Measurements from ENCODE around the gene TLR8. TPM values are rescaled to one million over a fixed set of nuclear protein-coding genes. Genes with fewer than 3 reads are reported as not detected.

The TLR8 gene
- total RNA-seq, 3 donors from 2014 or later = not detected

- ATAC-seq (peak; percentile 15 to 22), DNase-seq (peak; percentile 77)
- H3K36me3 Mint-ChIP-seq (ENCODE audit: insufficient read depth) = no peaks in the 10 kb centered on the region
- H3K4me1 Mint-ChIP-seq (ENCODE audit: low read depth) = peaks cover 57% of the 10 kb centered on the region
- no peaks in the 10 kb centered on the region for H3K9me3 Mint-ChIP-seq
- H3K4me3 Mint-ChIP-seq = no peak overlapping the region
- no peaks in the 10 kb centered on the region for H3K27me3 Mint-ChIP-seq (ENCODE audit: low read depth)
These were observed 40.6 kb downstream of the TLR8 start for GRCh38 chrX:12946838-12947544.

- peaks cover 61% of the 10 kb centered on the region for H3K4me1 Mint-ChIP-seq (ENCODE audit: low read depth)
- ATAC-seq = no peak
- no peak overlapping the region for H3K4me3 Mint-ChIP-seq
- no peak for DNase-seq
- no peaks in the 10 kb centered on the region for H3K27me3 Mint-ChIP-seq (ENCODE audit: low read depth)
- H3K36me3 Mint-ChIP-seq (ENCODE audit: insufficient read depth) = no peaks in the 10 kb centered on the region
- H3K9me3 Mint-ChIP-seq = no peaks in the 10 kb centered on the region
These were observed 41.3 kb downstream of the TLR8 start for GRCh38 chrX:12947545-12948235.

- Mint-ChIP-seq H3K36me3 (ENCODE audit: insufficient read depth) (no peaks in the 10 kb centered on the region), H3K4me3 (peak overlapping the region; percentile 9), H3K27me3 (ENCODE audit: low read depth) (no peaks in the 10 kb centered on the region), H3K4me1 (ENCODE audit: low read depth) (peaks cover 69% of the 10 kb centered on the region), H3K9me3 (no peaks in the 10 kb centered on the region)
- no peak for ATAC-seq
- no peak for DNase-seq
These were observed 42.1 kb downstream of the TLR8 start for GRCh38 chrX:12948495-12948894.

- peak overlapping the region; percentile 81 for H3K4me3 Mint-ChIP-seq
- ATAC-seq = no peak
- H3K36me3 Mint-ChIP-seq (ENCODE audit: insufficient read depth) = no peaks in the 10 kb centered on the region
- no peaks in the 10 kb centered on the region for H3K27me3 Mint-ChIP-seq (ENCODE audit: low read depth)
- peaks cover 75% of the 10 kb centered on the region for H3K4me1 Mint-ChIP-seq (ENCODE audit: low read depth)
- DNase-seq = no peak
- no peaks in the 10 kb centered on the region for H3K9me3 Mint-ChIP-seq
These were observed 42.9 kb downstream of the TLR8 start for GRCh38 chrX:12949205-12949926.

GRCh38 chrX:12949927-12950656 is 43.7 kb downstream of the TLR8 start:
- Mint-ChIP-seq H3K27me3 (ENCODE audit: low read depth) (no peaks in the 10 kb centered on the region), H3K4me1 (ENCODE audit: low read depth) (peaks cover 82% of the 10 kb centered on the region), H3K36me3 (ENCODE audit: insufficient read depth) (no peaks in the 10 kb centered on the region), H3K9me3 (no peaks in the 10 kb centered on the region), H3K4me3 (peak overlapping the region; percentile 81)
- peak; percentile 85 for DNase-seq
- ATAC-seq = peak; percentile 70 to 75

- DNase-seq = peak; percentile 58
- Mint-ChIP-seq H3K36me3 (ENCODE audit: insufficient read depth) (no peaks in the 10 kb centered on the region), H3K9me3 (no peaks in the 10 kb centered on the region), H3K4me3 (peak overlapping the region; percentile 81), H3K4me1 (ENCODE audit: low read depth) (peaks cover 88% of the 10 kb centered on the region), H3K27me3 (ENCODE audit: low read depth) (no peaks in the 10 kb centered on the region)
- ATAC-seq = peak; percentile 61
These were observed 44.6 kb downstream of the TLR8 start for GRCh38 chrX:12950851-12951594.

- Mint-ChIP-seq H3K27me3 (ENCODE audit: low read depth) (no peaks in the 10 kb centered on the region), H3K9me3 (no peaks in the 10 kb centered on the region), H3K4me3 (peak overlapping the region; percentile 81), H3K36me3 (ENCODE audit: insufficient read depth) (no peaks in the 10 kb centered on the region), H3K4me1 (ENCODE audit: low read depth) (peaks cover 84% of the 10 kb centered on the region)
- DNase-seq = no peak
- no peak for ATAC-seq
These were observed 45.2 kb downstream of the TLR8 start for GRCh38 chrX:12951595-12951975.

GRCh38 chrX:12953420-12953819 is 47.0 kb downstream of the TLR8 start:
- DNase-seq (no peak), ATAC-seq (no peak)
- Mint-ChIP-seq H3K9me3 (no peaks in the 10 kb centered on the region), H3K4me3 (peak overlapping the region; percentile 58), H3K4me1 (ENCODE audit: low read depth) (peaks cover 79% of the 10 kb centered on the region), H3K27me3 (ENCODE audit: low read depth) (no peaks in the 10 kb centered on the region), H3K36me3 (ENCODE audit: insufficient read depth) (no peaks in the 10 kb centered on the region)

- Mint-ChIP-seq H3K27me3 (ENCODE audit: low read depth) (no peaks in the 10 kb centered on the region), H3K36me3 (ENCODE audit: insufficient read depth) (no peaks in the 10 kb centered on the region), H3K9me3 (no peaks in the 10 kb centered on the region), H3K4me1 (ENCODE audit: low read depth) (peaks cover 74% of the 10 kb centered on the region), H3K4me3 (peak overlapping the region; percentile 19)
- no peak for ATAC-seq
- DNase-seq = no peak
These were observed 48.0 kb downstream of the TLR8 start for GRCh38 chrX:12954376-12954775.

GRCh38 chrX:12954981-12955380 is 48.6 kb downstream of the TLR8 start:
- Mint-ChIP-seq H3K9me3 (no peaks in the 10 kb centered on the region), H3K36me3 (ENCODE audit: insufficient read depth) (no peaks in the 10 kb centered on the region), H3K4me3 (peak overlapping the region; percentile 70), H3K27me3 (ENCODE audit: low read depth) (no peaks in the 10 kb centered on the region), H3K4me1 (ENCODE audit: low read depth) (peaks cover 73% of the 10 kb centered on the region)
- ATAC-seq = no peak
- DNase-seq = no peak

- Mint-ChIP-seq H3K27me3 (ENCODE audit: low read depth) (no peaks in the 10 kb centered on the region), H3K9me3 (no peaks in the 10 kb centered on the region), H3K4me3 (peak overlapping the region; percentile 70), H3K4me1 (ENCODE audit: low read depth) (peaks cover 73% of the 10 kb centered on the region), H3K36me3 (ENCODE audit: insufficient read depth) (no peaks in the 10 kb centered on the region)
- DNase-seq (peak; percentile 46), ATAC-seq (peak; percentile 33 to 38)
These were observed 49.7 kb downstream of the TLR8 start for GRCh38 chrX:12955882-12956703.

- Mint-ChIP-seq H3K4me3 (peak overlapping the region; percentile 70), H3K27me3 (ENCODE audit: low read depth) (no peaks in the 10 kb centered on the region), H3K36me3 (ENCODE audit: insufficient read depth) (no peaks in the 10 kb centered on the region), H3K9me3 (no peaks in the 10 kb centered on the region), H3K4me1 (ENCODE audit: low read depth) (peaks cover 73% of the 10 kb centered on the region)
- DNase-seq (no peak), ATAC-seq (peak; percentile 74 to 84)
These were observed 50.5 kb downstream of the TLR8 start for GRCh38 chrX:12956704-12957534.

Data from activated T-cell treated with anti-CD3 and anti-CD28 coated beads, Interleukin-2, amount 50 U/mL, for 4 hours (primary cell).